Measurements from ENCODE around the gene FCER1G.

GRCh38 chr1:161191971-161192370 is 23.1 kb upstream of the FCER1G start:
- no peak for TF ChIP-seq CTCF (IDR thresholded peaks at IDR 0.05)
- no peak for TF ChIP-seq POLR2AphosphoS5 (IDR thresholded peaks at IDR 0.05)
